Stimulated activated CD4-positive, alpha-beta T cell treated with anti-CD3 and anti-CD28 coated beads, Interleukin-15, amount 100 ng/mL, for 48 hours (primary cell): ENCODE data around the gene SERPINA6.
"Not testable (repeated sequence)": the region's sequence is repeated elsewhere in the genome, so short reads cannot be mapped to it uniquely, and the experiment has no call there.

Experiments used
- DNase-seq, 2 donors: peaks; one replicate each; pipeline ENCODE4 v3.0.0-alpha.2; 2020; ENCODE audit warnings: low read depth in 2 of 2

The SERPINA6 gene

GRCh38 chr14:94328196-94328595 lies 5.1 kb upstream of the SERPINA6 start:
- no peak for DNase-seq

GRCh38 chr14:94321421-94322271 lies 1.5 kb downstream of the SERPINA6 start:
- no peak for DNase-seq

- DNase-seq: no peak
Measured at GRCh38 chr14:94320243-94320642, 2.9 kb downstream of the SERPINA6 start.

DNA sequence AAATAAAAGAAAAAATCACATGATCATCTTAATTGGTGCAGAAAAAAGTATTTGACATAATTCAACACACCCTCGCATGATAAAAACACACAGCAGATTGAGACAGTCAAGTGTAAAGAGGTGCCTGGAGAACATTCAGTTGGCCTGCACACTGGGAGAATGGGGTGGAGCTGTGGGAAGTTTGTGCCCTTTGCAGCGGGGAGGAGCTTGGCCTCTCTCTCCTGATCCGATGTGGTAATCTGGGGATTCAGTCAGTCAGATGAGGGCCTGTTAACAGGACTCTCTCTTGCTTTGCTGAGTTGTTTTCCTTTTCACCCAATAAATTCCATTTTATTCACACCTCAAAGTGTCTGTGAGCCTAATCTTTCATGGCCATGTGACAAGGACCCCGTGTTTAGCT lies 5.9 kb downstream of the SERPINA6 start:
- DNase-seq: no peak

DNA sequence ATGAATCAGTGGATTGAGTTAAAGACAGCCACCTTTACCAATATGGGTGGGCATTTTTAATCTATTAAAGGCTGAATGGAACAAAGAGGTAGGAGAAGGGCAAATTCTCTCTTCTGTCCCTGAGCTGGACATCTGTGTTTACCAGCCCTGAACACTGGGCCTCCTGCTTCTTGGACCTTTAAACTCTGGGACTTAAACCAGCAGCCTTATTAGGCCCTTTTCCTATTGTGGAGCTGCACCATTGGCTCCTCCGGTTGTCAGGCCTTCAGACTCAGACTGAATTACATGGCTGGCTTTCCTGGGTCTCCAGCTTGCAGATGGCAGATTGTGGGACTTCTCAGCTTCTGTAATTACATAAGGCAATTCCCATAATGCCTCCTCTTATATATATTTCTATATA lies 6.4 kb downstream of the SERPINA6 start:
- no peak for DNase-seq

DNA sequence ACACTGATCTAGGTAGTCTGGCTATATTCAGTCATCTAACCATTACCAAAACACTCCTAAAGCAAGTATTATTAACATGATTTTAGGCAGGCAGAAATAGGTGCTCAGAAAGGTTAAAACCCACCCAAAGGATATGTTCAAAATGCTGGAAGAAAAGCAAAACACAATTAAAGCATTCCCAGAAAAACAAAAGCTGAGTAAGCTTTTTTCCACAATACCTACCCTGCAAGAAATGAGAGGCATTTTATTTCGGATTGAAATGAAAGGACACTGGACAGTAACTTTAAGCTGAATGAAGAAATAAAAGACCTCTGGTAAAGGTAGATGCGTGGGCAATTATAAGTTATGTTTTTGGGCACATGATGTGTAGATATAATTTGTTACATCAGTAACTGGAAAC lies 8.2 kb downstream of the SERPINA6 start:
- no peak for DNase-seq

- no peak for DNase-seq
Measured at GRCh38 chr14:94313991-94314655, 9.0 kb downstream of the SERPINA6 start.

DNA sequence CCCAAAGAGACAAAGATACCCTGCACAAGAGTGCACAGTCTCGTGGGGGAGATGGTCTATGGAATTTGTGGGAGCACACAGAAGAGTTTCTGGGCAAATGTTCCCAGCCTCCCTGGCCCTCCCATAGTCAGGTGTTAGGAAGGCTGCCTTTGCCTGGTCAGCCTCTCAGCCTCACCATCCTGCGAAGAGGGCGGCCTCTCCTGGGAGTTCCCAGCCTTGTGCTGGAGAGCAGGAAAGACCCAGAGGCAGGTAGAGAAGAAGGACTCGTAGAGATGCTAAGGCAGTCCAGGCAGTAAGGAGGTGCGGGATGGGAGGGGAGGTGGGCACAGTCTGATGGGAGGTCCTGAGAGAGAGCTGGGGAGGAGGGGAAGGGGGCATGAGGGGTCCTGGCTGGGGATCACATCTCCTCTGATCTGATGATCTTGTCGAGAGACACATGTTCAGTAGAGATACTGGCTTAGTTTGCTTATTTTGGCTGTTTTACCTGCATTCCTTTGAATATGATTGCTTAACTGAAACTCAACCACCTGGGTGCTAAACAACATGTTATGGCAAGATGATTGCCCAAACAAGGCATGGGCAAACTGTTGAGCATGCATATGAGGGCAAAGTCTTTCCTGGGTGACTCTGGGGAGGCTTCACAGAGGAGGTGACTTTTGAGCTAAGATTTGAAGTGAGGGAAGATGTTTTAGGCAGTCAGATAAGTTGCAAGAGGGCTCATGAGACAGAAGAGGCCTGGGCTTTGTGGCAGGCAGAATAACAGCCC lies 10.5 kb downstream of the SERPINA6 start:
- no peak for DNase-seq

GRCh38 chr14:94310248-94310647 lies 12.9 kb downstream of the SERPINA6 start:
- no peak for DNase-seq

GRCh38 chr14:94309721-94310120 lies 13.4 kb downstream of the SERPINA6 start:
- DNase-seq: no peak

DNA sequence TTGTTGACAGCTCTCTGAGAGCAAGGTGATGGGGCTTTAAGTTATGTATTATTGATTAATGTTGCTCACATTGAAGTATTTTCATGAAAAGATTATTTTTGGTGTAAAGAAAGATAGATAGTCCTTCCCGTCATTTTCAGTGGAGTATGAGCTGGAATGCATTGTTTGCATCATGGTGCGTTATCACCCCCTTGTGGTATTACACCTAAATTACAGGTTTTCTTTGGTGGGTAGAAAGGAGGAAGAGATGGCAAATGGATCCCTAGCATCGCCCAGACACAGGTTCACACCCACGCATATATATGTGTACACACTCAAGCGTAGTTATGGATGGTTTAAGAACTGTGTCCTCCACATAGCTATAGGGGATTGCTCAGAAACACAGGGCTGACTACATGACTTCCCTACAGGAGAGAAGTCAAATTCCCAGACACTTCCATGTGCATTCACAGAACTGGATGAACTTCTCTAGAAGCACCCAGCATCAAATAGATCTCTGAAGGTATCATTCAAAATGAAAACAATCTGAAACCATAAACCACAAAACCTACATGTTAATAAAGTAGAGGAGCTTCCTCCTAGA lies 15.6 kb downstream of the SERPINA6 start:
- no peak for DNase-seq

DNA sequence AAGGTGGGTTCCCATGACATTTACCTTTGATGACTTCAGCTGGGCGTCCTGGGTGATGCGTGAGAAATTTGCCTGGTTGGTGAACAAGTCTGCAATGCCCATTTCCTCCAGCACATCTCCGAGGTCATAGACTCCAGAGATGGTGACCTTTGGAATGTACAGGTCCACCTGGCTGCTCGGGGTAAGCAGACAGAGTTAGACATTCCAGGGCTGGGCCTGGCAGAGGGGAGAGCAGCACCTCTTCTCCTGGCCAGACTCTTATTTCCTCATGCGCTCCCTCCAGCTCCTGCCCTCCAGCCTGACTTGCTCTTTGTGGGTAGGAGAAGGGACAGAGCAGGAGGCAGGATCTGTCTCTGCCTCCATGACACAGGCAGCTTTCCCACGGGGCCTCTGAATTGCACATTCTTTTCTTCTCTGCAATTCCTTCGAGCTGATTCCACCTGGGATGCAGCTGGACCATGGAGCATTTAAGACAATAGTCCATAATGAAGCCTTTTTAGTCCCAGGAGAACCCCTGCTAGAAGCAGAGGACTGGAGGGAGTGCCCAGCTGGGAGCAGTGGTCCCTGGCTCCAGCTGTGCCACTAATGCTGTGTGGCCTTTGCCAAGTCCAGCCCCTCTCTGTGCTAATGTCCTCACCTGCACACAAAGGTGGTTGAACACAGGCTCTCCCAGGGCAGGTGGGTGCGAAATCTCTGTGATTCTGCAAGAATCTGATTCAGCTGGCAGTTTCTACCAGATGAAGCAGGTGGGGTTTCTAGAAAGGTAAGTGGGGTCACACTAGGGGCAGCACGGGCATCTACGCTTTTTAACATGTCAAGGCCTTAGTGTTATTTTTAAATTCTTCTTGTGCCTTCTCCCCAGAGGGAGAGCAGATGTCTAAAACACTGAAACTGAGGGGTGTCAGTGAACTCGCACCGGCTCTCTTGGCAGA lies 16.8 kb downstream of the SERPINA6 start:
- no peak for DNase-seq

GRCh38 chr14:94305620-94306019 lies 17.5 kb downstream of the SERPINA6 start:
- no peak for DNase-seq

DNA sequence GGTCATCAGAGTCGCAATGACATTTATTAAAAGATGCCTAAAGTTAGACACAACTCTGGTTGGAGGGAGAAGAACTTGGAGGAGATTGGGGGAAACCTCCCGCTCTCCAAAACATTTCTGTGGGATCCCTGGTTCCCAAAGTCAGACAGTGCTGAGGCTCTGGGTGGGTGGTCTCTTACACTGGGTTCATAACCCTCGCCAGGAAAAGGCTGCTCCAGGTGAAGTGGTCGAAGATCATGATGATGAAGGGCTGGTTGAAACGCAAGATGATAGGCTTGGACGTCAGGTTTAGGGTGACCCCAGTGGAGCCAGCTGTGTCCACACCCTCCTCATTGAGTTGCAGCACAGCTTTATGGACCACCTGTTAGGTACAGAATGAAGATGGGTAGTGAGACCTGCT lies 18.9 kb downstream of the SERPINA6 start:
- no peak for DNase-seq

GRCh38 chr14:94303111-94303510 lies 20.0 kb downstream of the SERPINA6 start:
- DNase-seq: no peak

- no peak for DNase-seq
Measured at GRCh38 chr14:94298130-94298529, 25.0 kb downstream of the SERPINA6 start.

- DNase-seq: not testable (repeated sequence)
Measured at GRCh38 chr14:94296181-94296545, 27.0 kb downstream of the SERPINA6 start.

DNA sequence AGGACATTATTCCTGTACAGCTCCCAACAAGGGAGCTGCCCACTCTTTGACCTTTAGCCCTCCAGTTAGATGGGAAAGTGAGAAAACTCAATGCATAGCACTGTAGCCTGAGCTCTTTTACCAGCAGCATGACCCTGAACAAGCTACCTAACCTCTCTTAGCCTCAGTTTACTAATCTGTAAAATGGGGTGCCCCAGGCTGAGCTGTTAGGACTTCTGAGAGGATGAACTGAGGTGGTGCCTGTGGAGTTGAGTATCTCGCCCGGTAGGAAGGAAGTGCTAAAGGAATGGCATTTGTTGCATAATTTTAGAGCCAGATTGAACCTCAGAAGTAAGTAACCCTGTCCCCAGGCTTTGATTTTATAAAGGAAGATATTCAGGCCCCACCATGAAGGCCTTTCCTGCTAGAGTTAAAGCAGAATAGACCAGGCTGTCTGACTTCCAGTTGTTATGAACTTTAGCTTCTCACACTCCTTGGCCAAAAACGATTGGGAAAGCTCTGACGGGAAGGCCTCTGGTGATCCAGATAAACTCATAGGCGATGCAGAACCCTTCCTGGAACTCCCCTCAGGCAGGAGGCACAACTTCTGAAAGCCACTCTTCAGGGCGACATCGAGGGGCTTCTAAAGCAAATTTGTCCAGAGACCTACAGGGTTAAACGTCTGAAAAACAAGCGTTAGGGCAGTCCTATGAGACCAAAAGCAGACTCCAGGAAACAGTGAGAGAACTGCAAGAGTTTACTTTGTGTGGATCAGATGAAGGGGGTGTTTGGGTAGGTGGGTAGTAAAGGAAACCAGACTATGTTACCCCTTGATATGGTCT lies 27.6 kb downstream of the SERPINA6 start:
- DNase-seq: no peak

DNA sequence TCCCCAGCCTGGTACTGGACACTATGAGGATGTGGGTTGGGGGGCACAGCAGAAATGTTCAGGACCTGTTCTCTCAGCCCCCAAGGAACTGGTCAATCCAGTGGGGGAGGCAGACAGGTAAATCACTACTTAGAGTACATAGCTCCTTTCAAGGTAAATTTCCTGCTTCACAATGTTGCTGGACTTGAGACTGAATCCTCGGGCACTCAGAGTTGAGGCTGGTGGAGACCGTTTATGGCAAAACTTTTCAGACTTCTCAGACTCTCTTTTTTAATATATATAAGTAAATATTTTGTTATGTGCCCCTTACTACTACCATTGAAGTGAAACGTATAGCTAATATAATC lies 29.6 kb downstream of the SERPINA6 start:
- no peak for DNase-seq

DNA sequence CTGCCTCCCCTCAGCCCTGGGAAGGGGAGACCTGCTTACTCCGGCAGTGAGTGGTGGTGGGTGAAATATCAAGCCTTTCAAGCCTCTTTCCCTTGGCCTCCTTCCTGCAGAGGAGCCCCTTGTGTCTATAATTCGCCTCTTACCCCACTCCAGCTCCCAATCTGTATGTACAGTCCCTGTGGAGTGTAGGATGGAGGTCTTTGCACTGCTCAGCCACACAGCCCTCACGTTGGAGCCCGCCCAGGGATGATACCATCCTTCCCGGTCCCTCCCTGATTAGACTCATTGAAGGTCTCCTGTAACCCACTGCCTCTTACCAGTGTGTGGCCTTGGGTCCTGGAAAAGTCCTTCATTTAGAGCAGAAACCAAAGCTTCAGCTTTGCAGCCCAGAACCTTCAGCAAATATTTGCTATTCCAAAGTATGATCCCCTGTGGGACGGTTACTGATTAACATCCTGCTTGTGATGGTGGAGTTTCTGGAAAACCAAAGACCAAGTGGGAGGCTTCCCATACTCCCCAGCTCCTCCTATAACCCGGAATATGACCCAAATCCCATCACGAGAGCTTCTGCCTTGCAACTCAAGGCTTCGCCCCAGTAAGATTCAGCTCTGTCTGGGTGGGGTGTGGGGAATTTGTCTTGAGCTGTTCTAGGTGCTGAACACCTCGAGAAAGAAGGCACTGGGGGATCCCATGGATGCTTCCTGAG lies 30.1 kb downstream of the SERPINA6 start, which contains the start of gene SERPINA10:
Gene SERPINA10, minus strand, starts transcription at position 397 of the 706 bp plus-strand sequence. CDS start 2,675 bp downstream, outside the sequence.
- no peak for DNase-seq
